Hepatocyte (in vitro differentiated cells): ENCODE measurements around the gene MYO18B. TPM values are rescaled to one million over a fixed set of nuclear protein-coding genes. Genes with fewer than 3 reads are reported as not detected.

Experiments
- DNase-seq: peaks from one replicate; pipeline ENCODE4 v3.0.0-alpha.2; 2016; ENCODE audit warnings: low spot score
- H2AFZ ChIP-seq: fragments of 200-600 bp; sonication (generic); 2 replicates; pipeline ENCODE4 v1.6.0; 2016; ENCODE audit warnings: antibody characterized with exemption, mild to moderate bottlenecking
- H3K27ac ChIP-seq: fragments of 200-600 bp; sonication (generic); 2 replicates; pipeline ENCODE4 v1.5.1; 2016; ENCODE audit warnings: mild to moderate bottlenecking
- H3K27me3 ChIP-seq: fragments of 200-600 bp; sonication (generic); 2 replicates; pipeline ENCODE4 v1.6.1; 2016
- H3K36me3 ChIP-seq: fragments of 200-600 bp; sonication (generic); replicated peaks from 2 replicates; pipeline ENCODE4 v1.5.1; 2016; ENCODE audit warnings: low read depth; ENCODE audit not compliant: insufficient read depth
- H3K4me1 ChIP-seq: fragments of 200-600 bp; sonication (generic); 2 replicates; pipeline ENCODE4 v1.5.1; 2016; ENCODE audit warnings: mild to moderate bottlenecking, moderate library complexity; ENCODE audit not compliant: insufficient read depth
- H3K4me2 ChIP-seq: fragments of 200-600 bp; sonication (generic); 2 replicates; pipeline ENCODE4 v1.6.0; 2016
- H3K4me3 ChIP-seq: fragments of 200-600 bp; sonication (generic); 2 replicates; pipeline ENCODE4 v1.5.1; 2016; ENCODE audit warnings: mild to moderate bottlenecking
- H3K79me2 ChIP-seq: fragments of 200-600 bp; sonication (generic); 2 replicates; pipeline ENCODE4 v1.6.0; 2017; ENCODE audit warnings: mild to moderate bottlenecking
- H3K9me2 ChIP-seq: fragments of 200-600 bp; sonication (generic); replicated peaks from 2 replicates; pipeline ENCODE4 v1.6.0; 2017; ENCODE audit warnings: mild to moderate bottlenecking; ENCODE audit not compliant: insufficient read depth
- H3K9me3 ChIP-seq: fragments of 200-600 bp; sonication (generic); 2 replicates; pipeline ENCODE4 v1.5.1; 2016; ENCODE audit warnings: low read depth, mild to moderate bottlenecking
- H4K20me1 ChIP-seq: fragments of 200-600 bp; sonication (generic); 2 replicates; pipeline ENCODE4 v1.6.0; 2016; ENCODE audit warnings: mild to moderate bottlenecking; ENCODE audit not compliant: insufficient read depth, poor library complexity, severe bottlenecking
- CTCF ChIP-seq: fragments of 200-600 bp; sonication (generic); IDR thresholded peaks from 2 replicates; pipeline ENCODE4 v1.5.1; 2016; ENCODE audit warnings: antibody characterized with exemption, mild to moderate bottlenecking; ENCODE audit not compliant: poor library complexity
- EZH2 ChIP-seq: fragments of 200-600 bp; sonication (generic); IDR thresholded peaks from 2 replicates; pipeline ENCODE4 v1.6.1; 2016; ENCODE audit warnings: antibody characterized with exemption, mild to moderate bottlenecking, borderline replicate concordance
- EZH2phosphoT487 ChIP-seq: fragments of 200-600 bp; sonication (generic); IDR thresholded peaks from one replicate; pipeline ENCODE4 v1.6.1; 2018; ENCODE audit warnings: antibody characterized with exemption, mild to moderate bottlenecking, low read depth, moderate library complexity; ENCODE audit not compliant: unreplicated experiment, severe bottlenecking
- WGBS: methylation state at CpG from one replicate; pipeline ENCODE4 v1.1.6; 2016; ENCODE audit warnings: low lambda C conversion rate; ENCODE audit errors: missing lambda C conversion rate; 5-methylcytosine and 5-hydroxymethylcytosine counted together
- polyA plus RNA-seq: library from polyadenylated mRNA; unstranded; fragments of >200 nt; fragmentation: Nextera tagmentation; extraction: Ambion mirVana; gene quantifications from 2 replicates; pipeline ENCODE4 v1.2.1, GENCODE V29; 2016
- total RNA-seq: library from RNA; depleted of rRNA; stranded (reverse); fragments of >200 nt; gene quantifications from 2 replicates; pipeline ENCODE4 v1.2.3, GENCODE V29; 2014

Gene MYO18B
- total and polyA plus RNA-seq, 2 experiments from 2014 or later, result 0.23 TPM; not detected in 1

- Histone ChIP-seq H3K4me2 (no peak overlapping the region), H3K27ac (no peak overlapping the region), H3K4me3 (no peak overlapping the region), H2AFZ (no peak overlapping the region), H3K4me1 (peaks cover 15% of the 10 kb centered on the region), H3K27me3 (no peaks in the 10 kb centered on the region), H3K79me2 (no peaks in the 10 kb centered on the region), H3K9me3 (no peaks in the 10 kb centered on the region), H3K36me3 (no peaks in the 10 kb centered on the region), H4K20me1 (no peaks in the 10 kb centered on the region), H3K9me2 (no peaks in the 10 kb centered on the region)
- no peak for DNase-seq
- TF ChIP-seq CTCF, result no peak
- TF ChIP-seq EZH2, result no peak
- no peak for TF ChIP-seq EZH2phosphoT487
- WGBS, result 73% methylated on average over 7 of the region's 7 CpGs
These were observed 3.5 kb downstream of the MYO18B start for GRCh38 chr22:25745341-25746011.

GRCh38 chr22:25746012-25746373 is 4.0 kb downstream of the MYO18B start:
- no peak overlapping the region for H2AFZ ChIP-seq
- 19% methylated on average over 1 of the region's 1 CpG for WGBS
- H3K4me2 ChIP-seq, result no peak overlapping the region
- H3K27me3 ChIP-seq, result no peaks in the 10 kb centered on the region
- TF ChIP-seq EZH2 (no peak), EZH2phosphoT487 (no peak), CTCF (no peak)
- no peaks in the 10 kb centered on the region for H3K36me3 ChIP-seq
- no peak overlapping the region for H3K27ac ChIP-seq
- H4K20me1 ChIP-seq, result no peaks in the 10 kb centered on the region
- DNase-seq, result no peak
- no peaks in the 10 kb centered on the region for H3K9me2 ChIP-seq
- H3K4me1 ChIP-seq, result peaks cover 15% of the 10 kb centered on the region
- no peak overlapping the region for H3K4me3 ChIP-seq
- H3K79me2 ChIP-seq, result no peaks in the 10 kb centered on the region
- no peaks in the 10 kb centered on the region for H3K9me3 ChIP-seq

GRCh38 chr22:25747245-25747944 is 5.4 kb downstream of the MYO18B start:
- peak; percentile 64 for DNase-seq
- no peaks in the 10 kb centered on the region for H4K20me1 ChIP-seq
- H3K79me2 ChIP-seq, result no peaks in the 10 kb centered on the region
- WGBS, result 77% methylated on average over 8 of the region's 8 CpGs
- H2AFZ ChIP-seq, result no peak overlapping the region
- H3K27me3 ChIP-seq, result no peaks in the 10 kb centered on the region
- TF ChIP-seq EZH2phosphoT487 (no peak), EZH2 (no peak), CTCF (no peak)
- H3K27ac ChIP-seq, result peak overlapping the region; percentile 59
- H3K36me3 ChIP-seq, result no peaks in the 10 kb centered on the region
- H3K9me2 ChIP-seq, result no peaks in the 10 kb centered on the region
- no peak overlapping the region for H3K4me2 ChIP-seq
- H3K4me1 ChIP-seq, result peaks cover 15% of the 10 kb centered on the region
- H3K9me3 ChIP-seq, result no peaks in the 10 kb centered on the region
- no peak overlapping the region for H3K4me3 ChIP-seq
